GM21529 (cell line): Measurements from ENCODE around the gene NEU4.
"Not testable (repeated sequence)": the region's sequence is repeated elsewhere in the genome, so short reads cannot be mapped to it uniquely, and the experiment has no call there.

Experiments used
- ATAC-seq: cut with Tn5 transposase; IDR thresholded peaks from one replicate; pipeline ENCODE4 v1.9.1; 2021; ENCODE audit not compliant: unreplicated experiment

NEU4 gene

DNA sequence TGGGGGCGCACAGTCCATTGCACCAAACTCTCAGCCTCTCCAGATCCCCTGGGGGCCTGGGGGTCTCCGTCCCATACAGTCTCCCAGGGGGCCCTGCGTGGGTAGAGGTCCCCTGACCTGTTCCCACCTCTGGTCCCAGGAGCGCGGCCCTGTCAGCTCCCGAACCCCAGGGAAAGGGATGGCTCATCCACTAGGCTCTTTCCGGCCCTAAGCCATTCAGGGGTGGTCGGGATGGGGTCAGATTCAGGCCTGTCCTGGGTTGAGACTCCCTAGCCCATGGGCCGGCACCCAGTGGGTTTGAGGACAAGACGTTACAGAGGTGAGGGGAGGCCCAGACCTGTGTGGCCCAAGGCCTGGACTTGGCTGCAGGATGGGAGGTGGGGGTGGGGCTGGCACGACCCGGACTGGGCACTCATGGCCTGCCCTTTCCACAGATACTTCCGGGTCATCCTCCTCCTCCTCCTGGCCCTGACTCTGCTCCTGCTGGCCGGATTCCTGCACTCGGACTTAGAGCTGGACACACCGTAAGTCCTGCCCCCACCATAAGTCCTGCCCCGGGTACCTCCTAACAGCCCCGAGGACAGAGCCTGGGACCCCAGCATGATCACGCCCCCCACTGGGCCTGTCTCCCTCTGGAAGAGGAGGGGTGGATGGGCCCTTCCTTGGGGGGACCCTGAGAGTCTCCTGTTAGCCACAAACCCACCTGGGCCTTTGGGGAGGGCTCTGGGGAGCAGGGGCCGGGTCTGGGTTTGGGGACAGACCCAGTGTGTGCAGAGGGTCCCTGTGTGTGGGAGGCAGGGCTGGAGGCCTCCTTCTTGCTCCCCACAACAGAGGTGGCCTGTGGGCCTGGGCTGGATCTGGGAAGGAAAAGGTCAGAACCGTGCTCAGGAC is 10.1 kb upstream of the NEU4 start:
- no peak for ATAC-seq

DNA sequence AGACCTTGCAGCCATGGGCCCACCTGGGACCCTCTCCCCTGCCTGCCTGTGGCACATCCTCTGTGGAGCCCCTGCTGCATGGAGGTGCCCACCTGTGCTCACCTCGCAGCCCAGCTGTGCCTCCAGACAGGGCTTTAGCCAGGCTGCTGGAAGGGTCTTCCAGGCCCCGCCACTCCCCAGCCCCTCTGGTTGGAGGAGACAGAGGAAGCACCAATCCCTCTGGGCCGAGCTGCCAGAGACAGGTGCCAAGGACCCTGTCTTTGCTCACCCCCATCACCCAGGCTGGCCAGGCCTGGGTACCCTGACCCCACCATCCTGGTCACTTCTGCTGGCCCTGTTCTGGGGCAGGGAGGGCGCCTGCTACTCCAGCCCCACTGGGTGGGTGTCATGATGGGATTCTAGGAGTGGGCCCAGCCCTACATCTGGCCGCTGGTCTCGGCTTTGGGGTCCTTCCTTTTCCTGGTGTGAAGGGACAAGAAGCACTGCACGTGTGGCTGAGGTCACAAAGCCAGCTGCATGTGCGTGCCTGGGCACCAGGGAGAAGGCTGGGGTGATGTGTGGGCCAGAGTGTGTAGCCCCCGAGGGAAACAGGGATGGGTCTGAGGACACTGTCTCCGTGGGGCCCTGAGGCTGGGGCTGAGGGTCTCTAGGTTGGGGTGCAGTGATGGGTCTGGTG is 9.3 kb upstream of the NEU4 start:
- ATAC-seq: no peak

DNA sequence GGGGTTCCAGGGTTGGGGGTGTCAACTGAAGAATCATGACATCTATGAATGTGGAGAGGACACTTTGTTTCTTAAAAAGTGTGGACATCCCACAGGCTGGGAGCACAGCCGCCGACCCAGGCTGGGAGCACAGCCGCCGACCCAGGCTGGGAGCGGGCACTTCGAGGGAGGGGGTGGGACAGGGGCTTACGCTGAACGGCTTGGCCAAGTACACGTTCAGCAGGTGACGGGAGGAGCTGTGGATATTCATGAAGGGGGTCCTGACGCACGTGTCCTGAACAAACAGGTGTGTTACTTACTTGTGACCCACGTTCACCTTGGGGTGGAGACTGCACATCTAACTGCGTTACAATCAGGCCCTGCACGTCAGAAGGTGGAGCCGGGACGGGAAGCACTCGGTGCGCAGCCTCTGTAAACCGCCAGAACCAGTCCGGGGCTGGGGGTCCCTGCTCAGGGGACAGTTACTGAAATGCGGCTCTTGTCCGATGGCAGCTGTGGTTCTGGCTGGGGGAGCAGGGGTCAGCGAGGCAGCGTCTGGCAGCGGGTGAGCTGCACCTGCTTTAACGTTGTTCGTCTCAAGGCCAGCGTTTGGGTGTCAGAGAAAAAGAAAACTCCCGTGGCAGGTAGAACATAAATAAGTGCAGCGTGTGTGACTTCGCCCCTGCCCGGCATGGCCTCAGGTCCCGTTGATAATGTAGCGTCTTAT is 8.6 kb upstream of the NEU4 start:
- ATAC-seq: not testable (repeated sequence)

DNA sequence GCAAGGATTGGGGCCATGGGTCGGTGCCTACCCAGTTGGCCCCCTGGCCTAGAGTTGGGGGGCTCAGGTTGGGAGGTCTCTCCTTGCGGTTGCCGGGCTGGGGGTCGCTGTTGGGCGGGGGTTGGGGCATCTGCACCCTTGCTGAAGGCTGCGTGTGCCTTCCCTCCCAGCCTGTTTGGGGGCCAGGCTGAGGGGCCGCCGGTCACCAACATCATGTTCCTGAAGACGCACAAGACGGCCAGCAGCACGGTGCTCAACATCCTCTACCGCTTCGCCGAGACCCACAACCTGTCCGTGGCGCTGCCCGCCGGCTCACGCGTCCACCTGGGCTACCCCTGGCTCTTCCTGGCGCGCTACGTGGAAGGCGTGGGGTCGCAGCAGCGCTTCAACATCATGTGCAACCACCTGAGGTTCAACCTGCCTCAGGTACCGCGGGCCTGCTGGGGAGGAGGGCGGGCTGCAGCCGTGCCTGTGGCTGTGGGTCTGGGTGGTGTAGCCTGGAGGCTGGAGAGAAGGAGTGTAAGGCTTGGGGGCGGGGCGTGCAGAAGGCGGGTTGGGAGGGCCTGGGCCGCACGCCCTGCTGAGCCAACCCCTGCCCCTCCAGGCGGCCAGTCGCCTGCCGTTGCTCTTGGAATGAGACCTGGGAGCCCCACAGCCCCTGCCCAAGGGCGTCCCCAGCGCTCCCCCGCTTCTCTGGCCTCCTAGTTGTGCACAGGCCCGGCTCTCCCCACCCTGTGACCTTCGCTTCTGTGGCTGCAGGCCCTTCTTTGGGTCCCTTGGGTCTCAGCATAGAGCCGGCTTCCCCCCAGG is 7.2 kb upstream of the NEU4 start:
- no peak for ATAC-seq

DNA sequence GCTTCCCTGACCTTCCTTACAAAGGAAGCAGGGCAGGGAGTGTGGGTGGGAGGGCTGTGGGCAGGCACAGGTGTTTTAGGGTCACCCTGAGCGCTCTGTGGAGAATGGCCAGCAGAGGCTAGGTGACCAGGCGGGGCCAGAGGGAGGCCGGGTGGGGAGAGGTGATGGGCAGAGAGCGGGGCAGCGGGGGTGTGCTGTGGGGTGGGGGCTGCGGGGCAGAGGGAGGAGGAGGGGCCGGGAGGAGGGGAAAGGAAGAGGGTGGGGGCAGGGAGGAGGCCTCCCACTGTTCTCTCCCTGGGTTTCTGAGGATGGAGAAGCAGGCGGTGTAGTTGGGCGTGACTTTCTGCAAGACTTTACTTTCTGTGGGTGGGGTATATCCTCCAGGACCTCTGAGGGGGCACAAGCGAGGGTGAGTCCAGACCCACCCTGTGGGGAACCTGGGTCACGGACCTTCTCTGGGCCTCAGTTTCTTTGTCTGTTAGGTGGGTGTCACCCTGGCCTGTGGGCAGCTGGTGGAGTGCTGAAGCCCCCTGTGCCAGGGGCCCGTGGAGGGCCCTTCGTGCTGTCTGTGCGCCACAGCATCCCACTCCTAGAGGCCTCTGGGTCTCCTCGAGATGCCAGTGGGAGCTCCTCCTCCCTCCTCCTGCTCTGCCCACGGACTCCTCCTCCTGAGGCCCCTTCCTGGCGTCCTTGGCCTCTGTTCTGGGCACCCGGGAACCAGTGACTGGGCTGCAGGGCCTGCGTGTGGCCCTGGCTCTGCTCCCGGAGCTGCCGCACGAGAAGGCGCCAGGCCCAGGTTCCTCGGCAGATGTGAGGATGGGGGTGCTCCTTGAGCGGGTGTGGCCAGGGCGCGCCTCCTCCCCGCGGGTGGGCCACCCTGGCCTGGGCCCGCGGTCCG is 6.3 kb upstream of the NEU4 start:
- no peak for ATAC-seq

DNA sequence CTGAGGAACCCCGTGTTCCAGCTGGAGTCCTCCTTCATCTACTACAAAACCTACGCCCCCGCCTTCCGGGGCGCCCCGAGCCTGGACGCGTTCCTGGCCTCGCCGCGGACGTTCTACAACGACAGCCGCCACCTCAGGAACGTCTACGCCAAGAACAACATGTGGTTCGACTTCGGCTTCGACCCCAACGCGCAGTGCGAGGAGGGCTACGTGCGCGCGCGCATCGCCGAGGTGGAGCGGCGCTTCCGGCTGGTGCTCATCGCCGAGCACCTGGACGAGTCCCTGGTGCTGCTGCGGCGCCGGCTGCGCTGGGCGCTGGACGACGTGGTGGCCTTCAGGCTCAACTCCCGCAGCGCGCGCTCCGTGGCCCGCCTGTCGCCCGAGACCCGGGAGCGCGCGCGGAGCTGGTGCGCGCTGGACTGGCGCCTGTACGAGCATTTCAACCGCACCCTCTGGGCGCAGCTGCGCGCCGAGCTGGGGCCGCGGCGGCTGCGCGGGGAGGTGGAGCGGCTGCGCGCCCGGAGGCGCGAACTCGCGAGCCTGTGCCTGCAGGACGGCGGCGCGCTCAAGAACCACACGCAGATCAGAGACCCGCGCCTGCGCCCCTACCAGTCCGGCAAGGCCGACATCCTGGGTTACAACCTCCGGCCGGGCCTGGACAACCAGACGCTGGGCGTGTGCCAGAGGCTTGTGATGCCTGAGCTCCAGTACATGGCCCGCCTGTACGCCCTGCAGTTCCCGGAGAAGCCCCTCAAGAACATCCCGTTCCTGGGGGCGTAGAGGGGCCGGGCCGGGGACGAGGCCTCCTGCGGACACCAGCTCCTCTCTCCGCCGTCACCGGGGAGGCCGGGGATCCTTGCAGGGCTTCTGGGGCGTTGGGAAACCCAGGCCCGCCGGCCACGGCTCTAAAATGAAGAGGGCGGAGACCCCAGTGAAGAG is 5.3 kb upstream of the NEU4 start:
- peak; percentile 47 for ATAC-seq

DNA sequence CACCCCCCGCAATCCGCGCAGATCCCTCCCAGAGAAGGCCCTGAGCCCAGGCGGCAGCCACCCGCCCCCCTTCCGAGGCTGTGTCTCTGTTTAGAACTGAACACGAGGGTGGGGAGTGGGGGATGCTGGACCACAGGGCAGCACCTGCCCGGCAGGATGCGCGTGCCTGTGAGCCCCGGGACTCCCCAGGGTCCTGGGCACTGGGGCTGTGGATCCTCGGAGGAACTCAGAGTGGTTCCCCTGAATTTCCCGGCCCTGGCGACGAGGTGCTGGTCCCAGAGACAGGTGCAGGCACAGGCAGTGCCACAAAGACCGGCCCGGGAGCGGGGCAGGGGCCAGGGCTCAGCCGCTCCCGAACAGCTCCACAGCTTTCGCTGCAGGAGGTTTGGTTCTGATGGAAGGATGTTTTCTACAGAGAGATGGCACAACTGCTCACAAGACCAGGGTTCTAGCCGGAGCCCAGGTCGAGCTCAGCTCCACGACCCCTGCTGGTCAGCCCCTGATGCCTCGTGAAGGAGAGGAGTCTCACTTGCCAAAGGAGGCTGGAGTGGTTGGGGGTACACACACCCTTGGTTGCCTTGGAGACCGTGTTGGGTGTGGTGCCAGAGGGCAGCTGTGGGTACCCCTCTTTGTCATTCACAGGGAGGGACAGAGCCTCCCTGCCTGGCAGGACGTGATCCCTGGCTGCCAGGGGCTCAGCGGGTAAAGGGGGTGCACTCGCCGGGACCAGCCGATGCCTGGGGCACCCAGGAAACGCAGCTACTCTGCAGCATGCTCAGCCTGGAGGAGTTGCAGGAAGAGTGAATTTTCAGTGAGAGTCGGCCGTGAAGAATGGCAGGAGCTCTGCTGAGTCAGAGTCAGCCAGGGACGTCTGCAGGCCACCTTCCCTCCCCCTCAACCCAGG is 4.4 kb upstream of the NEU4 start:
- no peak for ATAC-seq

DNA sequence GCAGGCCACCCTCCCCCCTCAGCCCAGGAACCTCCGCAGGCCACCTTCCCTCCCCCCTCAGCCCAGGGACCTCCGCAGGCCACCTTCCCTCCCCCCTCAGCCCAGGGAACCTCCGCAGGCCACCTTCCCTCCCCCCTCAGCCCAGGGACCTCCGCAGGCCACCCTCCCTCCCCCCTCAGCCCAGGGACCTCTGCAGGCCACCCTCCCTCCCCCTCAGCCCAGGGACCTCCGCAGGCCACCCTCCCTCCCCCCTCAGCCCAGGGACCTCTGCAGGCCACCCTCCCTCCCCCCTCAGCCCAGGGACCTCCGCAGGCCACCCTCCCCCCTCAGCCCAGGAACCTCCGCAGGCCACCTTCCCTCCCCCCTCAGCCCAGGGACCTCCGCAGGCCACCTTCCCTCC is 2.8 kb upstream of the NEU4 start:
- not testable (repeated sequence) for ATAC-seq

DNA sequence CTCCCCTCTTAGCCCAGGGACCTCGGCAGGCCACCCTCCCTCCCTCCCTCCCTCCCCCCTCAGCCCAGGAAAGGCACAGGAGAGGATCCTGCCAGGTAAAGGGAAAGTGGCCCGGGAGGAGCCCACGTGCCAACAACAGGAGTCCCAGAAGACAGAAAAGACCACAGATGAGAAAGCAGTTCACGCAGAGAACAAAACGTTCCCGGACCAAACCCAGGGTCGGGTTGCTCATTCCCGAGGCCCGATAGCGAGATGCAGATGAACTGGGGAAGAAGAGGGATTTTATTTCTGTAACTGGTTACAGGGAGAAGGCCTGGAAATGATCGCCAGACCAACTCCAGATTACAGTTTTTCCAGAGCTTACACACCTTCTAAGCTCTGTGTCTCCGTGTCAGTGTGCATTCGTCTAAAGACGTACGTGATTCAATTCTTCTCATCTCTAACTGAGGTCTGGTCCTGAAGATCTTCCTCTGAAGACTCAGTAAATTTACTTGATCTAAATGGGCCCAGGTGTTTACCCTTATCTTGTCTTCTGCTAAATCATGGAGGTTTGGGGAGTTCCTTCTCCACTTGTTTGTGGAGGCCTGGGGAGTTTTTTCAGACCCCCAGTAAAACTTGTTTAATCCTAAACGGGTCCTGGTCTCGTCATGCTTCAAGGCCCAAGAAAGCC is 807 bp upstream of the NEU4 start:
- no peak for ATAC-seq

DNA sequence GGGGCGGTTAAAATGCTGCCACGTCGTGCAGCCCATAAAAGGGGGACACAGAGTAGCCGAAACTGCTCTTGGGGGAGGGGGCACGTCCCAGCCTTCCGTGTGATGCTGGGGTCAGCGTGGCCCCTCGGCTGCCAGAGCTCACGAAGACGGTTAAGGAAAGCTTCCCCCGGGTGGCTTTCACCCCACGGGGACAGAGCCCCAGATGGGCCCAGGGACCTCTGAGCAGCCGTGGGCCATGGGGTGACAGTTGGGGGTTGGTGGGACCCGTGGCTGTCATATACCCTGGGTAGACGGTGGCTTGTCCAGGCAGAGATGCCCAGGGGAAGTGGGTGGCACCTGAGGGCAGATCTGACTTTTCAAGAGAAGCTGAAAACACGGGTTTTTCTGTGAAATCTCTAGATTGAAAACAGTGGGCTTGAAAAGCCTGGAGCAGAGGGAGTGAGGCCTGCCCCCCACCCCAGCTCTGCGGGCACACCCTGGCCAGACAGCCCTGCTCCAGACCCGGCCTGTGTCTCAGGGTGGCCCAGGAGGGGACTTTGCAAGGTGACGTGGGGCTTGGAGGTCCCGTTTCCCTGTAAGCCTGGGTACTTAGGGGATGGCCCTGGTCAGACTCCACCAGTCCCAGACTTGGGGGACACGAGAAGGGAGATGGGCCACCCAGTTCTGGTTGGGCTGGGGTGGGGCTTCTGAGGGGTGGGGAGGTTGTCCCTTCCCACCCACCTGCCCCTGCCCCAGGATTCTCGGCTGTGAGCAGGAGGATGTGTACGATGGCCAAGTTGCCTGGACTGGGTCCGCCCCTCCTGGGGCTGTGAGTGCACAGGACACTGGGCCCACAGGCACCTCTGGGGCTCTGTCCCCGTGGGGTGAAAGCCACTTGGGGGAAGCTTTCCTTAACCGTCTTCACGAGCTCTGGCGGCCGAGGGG is 652 bp downstream of the NEU4 start:
- ATAC-seq: no peak

DNA sequence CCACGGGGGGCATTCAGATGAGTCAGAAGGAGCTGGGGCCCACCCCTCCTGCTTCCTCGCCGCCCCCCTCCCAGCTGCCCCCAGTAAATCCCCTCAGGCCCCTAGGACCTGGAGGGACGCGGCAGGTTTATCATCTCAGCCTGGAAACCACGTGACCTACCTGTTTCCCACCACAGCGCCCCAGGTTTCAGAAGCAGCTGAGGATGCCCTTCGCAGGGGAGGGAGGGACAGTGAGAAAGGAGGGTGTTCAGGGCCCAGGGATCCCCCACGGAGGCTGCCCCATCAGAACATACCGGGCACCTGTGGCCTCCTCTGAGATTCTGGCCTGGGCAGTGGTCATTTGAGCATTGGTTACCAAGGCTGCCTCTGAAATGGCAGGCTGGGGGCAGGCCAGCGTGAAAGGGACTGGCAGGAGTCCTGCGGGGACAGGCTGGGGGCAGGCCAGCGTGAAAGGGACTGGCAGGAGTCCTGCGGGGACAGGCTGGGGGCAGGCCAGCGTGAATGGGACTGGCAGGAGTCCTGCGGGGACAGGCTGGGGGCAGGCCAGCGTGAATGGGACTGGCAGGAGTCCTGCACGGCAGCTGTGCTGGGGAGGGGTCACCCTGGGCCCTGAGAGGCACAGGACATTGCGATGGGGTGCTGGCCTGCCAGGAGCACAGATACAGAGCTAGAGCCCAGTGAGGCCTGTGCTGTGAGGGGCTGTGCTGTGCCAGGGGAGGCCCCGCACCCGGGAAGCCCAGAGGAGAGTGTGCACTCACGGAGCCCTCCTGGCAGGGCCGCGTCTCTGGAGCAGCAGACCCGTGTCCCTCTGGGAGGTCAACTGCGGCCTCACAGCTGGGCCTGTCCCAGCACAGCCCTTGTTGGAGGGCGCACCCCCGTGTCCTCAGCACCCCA is 1.6 kb downstream of the NEU4 start:
- ATAC-seq: no peak

DNA sequence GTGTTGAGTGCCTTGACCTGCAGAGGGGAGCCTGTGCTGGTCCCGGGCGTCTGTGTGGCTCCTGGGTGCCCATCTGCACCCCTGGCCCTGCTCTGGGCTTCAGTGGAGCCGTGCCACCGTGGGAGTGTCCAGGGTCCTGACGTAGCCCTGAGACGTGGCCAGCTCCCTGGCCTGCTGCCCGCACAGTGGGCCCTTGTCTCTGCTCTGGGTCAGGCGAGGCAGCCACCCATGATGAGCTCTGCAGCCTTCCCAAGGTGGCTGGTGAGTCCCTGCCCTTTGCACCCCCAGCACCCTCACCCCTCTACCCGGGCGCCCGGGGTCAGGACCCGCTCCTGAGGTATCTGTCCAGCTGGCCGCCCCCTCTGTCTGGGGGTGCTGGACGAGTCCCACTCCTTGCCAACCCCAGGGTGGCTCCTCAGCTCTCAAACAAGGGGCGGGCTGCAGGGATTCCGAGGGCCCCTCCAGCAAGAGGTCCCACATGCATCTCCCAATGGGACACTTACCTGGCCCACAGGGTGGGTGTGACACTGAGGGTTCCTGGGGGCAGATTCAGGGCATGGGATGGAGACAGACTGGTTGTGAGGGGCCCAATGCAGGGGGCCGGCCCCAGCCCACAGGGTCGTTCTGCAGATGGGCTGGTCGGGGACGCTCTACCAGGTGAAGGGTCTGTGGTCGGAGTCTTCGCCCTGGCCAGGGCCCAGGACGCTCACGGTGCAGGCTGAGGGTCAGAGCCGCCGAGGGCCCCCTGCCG is 2.4 kb downstream of the NEU4 start:
- ATAC-seq: no peak

DNA sequence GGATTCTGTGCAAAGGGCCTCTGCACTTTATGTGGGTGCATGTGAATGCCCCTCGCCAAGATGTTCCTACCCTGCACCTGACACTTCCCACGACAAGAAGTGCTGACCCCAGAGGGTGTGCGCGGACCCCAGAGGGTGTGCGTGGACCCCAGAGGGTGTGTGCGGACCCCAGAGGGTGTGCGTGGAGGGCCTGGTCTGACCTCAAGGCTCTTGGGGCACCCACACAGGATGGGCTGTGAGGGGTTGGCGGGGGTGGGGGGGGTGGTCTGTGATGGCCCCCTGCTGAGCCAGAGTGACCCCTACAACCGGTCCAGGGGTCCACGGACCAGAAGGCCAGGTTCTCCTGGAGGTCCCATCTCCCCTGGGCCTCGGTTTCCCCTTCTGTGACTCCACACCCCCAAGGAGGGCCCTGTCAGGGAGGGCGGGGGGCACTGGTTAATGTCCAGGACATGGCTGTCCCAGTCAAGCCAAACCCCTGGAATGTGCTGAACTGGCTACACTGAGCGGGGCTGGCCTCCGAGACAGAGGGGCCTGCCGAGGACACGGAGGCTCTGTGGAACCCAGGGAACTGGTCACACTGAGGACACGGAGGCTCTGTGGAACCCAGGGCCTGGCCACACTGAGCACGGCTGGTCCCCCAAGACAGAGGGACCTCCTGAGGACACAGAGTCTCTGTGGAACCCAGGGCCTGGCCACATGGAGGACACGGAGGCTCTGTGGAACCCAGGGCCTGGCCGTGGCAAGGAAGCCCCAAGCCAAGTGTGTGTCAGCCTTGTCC is 3.1 kb downstream of the NEU4 start:
- no peak for ATAC-seq
